OCI-LY3 (cell line): ENCODE measurements around the gene TECTA.

Source experiments
- EZH2phosphoT487 ChIP-seq: fragments of 200-600 bp; shearing (Covaris generic); IDR thresholded peaks from 2 replicates; pipeline ENCODE4 v1.6.1; 2018; ENCODE audit warnings: antibody characterized with exemption, mixed run types, low read depth
- TF ChIP-seq, protein P1 (sequence below): fragments of 200-600, 300-600 bp; sonication (generic); IDR thresholded peaks from 2 replicates; pipeline ENCODE4 v1.5.1; 2014; ENCODE audit warnings: antibody characterized with exemption, low read length, low read depth

DNA sequence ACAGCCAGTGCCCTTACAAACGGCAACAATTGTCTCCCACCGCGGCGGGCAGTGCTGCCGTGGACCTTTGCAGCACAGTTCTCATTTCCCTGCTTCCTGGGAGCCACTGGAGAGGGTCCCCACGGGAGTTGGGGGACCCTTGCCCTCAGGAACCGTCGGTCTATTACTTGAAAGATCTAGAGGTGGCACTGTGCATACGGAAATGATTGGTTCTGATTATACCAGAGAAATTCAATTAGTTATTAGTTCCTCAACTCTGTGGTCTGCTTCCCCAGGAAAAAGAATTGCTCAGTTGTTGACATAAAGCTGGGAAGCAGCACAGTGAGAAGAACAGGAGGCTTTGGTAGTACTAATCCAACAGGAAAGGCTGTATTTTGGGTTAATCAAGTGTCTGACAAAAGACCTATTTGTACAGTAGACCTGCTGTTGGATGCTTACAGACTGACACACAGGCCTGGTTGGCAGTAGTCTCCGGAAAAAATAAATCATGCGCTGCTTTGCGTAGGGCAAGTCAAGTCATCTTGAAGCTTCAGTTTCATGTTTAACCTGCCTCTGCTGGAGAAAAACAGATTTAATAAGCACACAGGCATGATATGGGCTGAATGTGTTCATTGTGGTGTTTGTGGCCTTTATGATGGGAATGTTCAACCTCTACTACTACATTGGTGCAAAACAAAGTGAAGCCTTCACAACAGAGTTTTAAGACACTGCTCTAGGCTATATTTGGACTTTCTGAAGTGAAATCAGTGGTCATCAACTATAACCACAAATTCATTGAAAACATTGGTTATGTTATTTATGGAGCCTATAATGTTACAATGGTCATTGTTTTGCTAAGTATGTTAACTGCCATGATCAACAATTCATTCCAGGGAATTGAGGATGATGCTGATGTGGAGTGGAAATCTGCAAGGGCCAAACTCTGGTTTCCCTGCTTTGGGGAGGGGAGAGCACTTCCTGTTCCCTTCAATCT is 136.9 kb downstream of the TECTA start:
- TF ChIP-seq, protein P1, sequence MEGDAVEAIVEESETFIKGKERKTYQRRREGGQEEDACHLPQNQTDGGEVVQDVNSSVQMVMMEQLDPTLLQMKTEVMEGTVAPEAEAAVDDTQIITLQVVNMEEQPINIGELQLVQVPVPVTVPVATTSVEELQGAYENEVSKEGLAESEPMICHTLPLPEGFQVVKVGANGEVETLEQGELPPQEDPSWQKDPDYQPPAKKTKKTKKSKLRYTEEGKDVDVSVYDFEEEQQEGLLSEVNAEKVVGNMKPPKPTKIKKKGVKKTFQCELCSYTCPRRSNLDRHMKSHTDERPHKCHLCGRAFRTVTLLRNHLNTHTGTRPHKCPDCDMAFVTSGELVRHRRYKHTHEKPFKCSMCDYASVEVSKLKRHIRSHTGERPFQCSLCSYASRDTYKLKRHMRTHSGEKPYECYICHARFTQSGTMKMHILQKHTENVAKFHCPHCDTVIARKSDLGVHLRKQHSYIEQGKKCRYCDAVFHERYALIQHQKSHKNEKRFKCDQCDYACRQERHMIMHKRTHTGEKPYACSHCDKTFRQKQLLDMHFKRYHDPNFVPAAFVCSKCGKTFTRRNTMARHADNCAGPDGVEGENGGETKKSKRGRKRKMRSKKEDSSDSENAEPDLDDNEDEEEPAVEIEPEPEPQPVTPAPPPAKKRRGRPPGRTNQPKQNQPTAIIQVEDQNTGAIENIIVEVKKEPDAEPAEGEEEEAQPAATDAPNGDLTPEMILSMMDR: peak; percentile 41
- TF ChIP-seq EZH2phosphoT487: no peak
